GM12878 (cell line): ENCODE measurements around the gene FZR1. TPM values are rescaled to one million over a fixed set of nuclear protein-coding genes. Genes with fewer than 3 reads are reported as not detected.

Experiments used
- ATAC-seq: fragments of 200-7000 bp; cut with Tn5 transposase; 3 replicates; pipeline ENCODE4 v1.9.1; 2020; ENCODE audit warnings: mild to moderate bottlenecking, moderate library complexity
- BruUV-seq: library from RNA; stranded (reverse); fragments of 400-500 nt; replicated peaks from 2 replicates; lab custom pipeline; 2021; lab: Mats Ljungman, UMichigan
- CTCF ChIA-PET: fragments of 300-600 bp; sonication (Branson Sonifier 250); formaldehyde crosslinking; extraction: SDS; loops from one replicate; lab custom pipeline; 2021; ENCODE audit warnings: inconsistent platforms; lab: Yijun Ruan, JAX
- POLR2A ChIA-PET: fragments of 350-600 bp; formaldehyde crosslinking; extraction: SDS; loops from one replicate; lab custom pipeline; 2021; ENCODE audit warnings: inconsistent platforms; lab: Charles Lee
- RAD21 ChIA-PET: fragments of 300-600 bp; sonication (Branson Sonifier 250); formaldehyde crosslinking; loops from one replicate; lab custom pipeline; 2023; ENCODE audit warnings: antibody characterized with exemption; ENCODE audit not compliant: unreplicated experiment; lab: Charles Lee
- SMC1A ChIA-PET: fragments of 300-600 bp; sonication (Branson Sonifier 250); formaldehyde crosslinking; loops from one replicate; lab custom pipeline; 2023; ENCODE audit not compliant: unreplicated experiment, uncharacterized antibody; lab: Charles Lee
- DNase-seq: peaks from one replicate; pipeline ENCODE4 v3.0.0-alpha.2; 2011; ENCODE audit warnings: low read depth, low spot score
- FAIRE-seq: peaks from 3 replicates; lab custom pipeline; 2011; peaks lifted over from hg19 to GRCh38; lab: Jason Lieb, UNC
- H2AFZ ChIP-seq: 2 replicates; pipeline ENCODE4 v1.6.0; 2011; ENCODE audit warnings: low read depth, low read length, control low read depth; ENCODE audit not compliant: control insufficient read depth
- H3K27ac ChIP-seq: 2 replicates; pipeline ENCODE4 v1.5.1; 2011; ENCODE audit warnings: control low read depth; ENCODE audit not compliant: control insufficient read depth, insufficient read depth
- H3K27me3 ChIP-seq, 2 experiments: replicated peaks in 1 of 2; 2 replicates each; pipeline versions ENCODE4 v1.6.0 to v1.6.1; 2011; ENCODE audit warnings: low read length in 1 of 2; ENCODE audit not compliant: control insufficient read depth in 2 of 2, insufficient read depth in 2 of 2
- H3K36me3 ChIP-seq, 2 experiments: 2 replicates each; pipeline ENCODE4 v1.5.1; 2011; ENCODE audit warnings: low read length in 1 of 2; ENCODE audit not compliant: control insufficient read depth in 2 of 2, insufficient read depth in 2 of 2
- H3K4me1 ChIP-seq: 2 replicates; pipeline ENCODE4 v1.6.1; 2011; ENCODE audit warnings: mild to moderate bottlenecking, low read length, moderate library complexity, mixed read lengths; ENCODE audit not compliant: control insufficient read depth, insufficient read depth
- H3K4me2 ChIP-seq: 2 replicates; pipeline ENCODE4 v1.6.0; 2011; ENCODE audit warnings: control low read depth; ENCODE audit not compliant: control insufficient read depth, insufficient read depth
- H3K4me3 ChIP-seq: fragments of 200-600 bp; sonication (generic); 2 replicates; pipeline ENCODE4 v1.5.1; 2016
- H3K79me2 ChIP-seq: 2 replicates; pipeline ENCODE4 v1.6.0; 2011; ENCODE audit warnings: low read length; ENCODE audit not compliant: control insufficient read depth, insufficient read depth
- H3K9ac ChIP-seq: 2 replicates; pipeline ENCODE4 v1.8.0; 2011; ENCODE audit warnings: low read length, control low read depth, mixed read lengths; ENCODE audit not compliant: control insufficient read depth, insufficient read depth
- H3K9me3 ChIP-seq: replicated peaks from 3 replicates; pipeline ENCODE4 v1.5.1; 2011; ENCODE audit warnings: mild to moderate bottlenecking, low read length; ENCODE audit not compliant: control insufficient read depth, insufficient read depth
- H4K20me1 ChIP-seq: 2 replicates; pipeline ENCODE4 v1.6.0; 2011; ENCODE audit not compliant: control insufficient read depth, insufficient read depth
- FOXM1 ChIP-seq: IDR thresholded peaks from 2 replicates; pipeline ENCODE4 v1.6.1; 2012; ENCODE audit warnings: low read depth, mild to moderate bottlenecking, inconsistent platforms, low read length, moderate library complexity
- HDAC6 ChIP-seq: fragments of 200-600 bp; sonication (generic); IDR thresholded peaks from one replicate; pipeline ENCODE4 v1.8.0; 2017; ENCODE audit warnings: antibody characterized with exemption; ENCODE audit not compliant: unreplicated experiment
- KAT2A ChIP-seq: conservative IDR thresholded peaks from 2 replicates; pipeline ENCODE4 v1.6.1; 2011; ENCODE audit warnings: low read depth, low read length; ENCODE audit not compliant: control insufficient read depth
- NR2C1 ChIP-seq: fragments of 450-650 bp; IDR thresholded peaks from 2 replicates; pipeline ENCODE4 v1.6.1; 2017; ENCODE audit warnings: antibody characterized with exemption, mild to moderate bottlenecking, moderate library complexity
- WGBS: methylation state at CpG from one replicate; pipeline ENCODE4 v1.1.6; 2016; ENCODE audit warnings: low lambda C conversion rate; ENCODE audit not compliant: insufficient replicate concordance, insufficient coverage; ENCODE audit errors: missing lambda C conversion rate; 5-methylcytosine and 5-hydroxymethylcytosine counted together
- in situ Hi-C: fragments of 300-500 bp; cut with MboI; formaldehyde crosslinking; loops from 9 replicates; pipeline ENCODE4 v1.14.3; 2018; ENCODE audit warnings: mixed read lengths
- intact Hi-C: fragments of 100-400 bp; cut with micrococcal nuclease; formaldehyde crosslinking; loops from one replicate; pipeline ENCODE4 v1.14.2; 2022; ENCODE audit not compliant: unreplicated experiment
- polyA plus RNA-seq, 11 experiments: library from polyadenylated mRNA; depleted of rRNA in 4 of 11; unstranded in 6 of 11; stranded (reverse) in 5 of 11; fragments of >200 nt; fragmentation: Nextera tagmentation in 4 of 11; fragmentation: Illumina TruSeq in 1 of 11; extraction: Ambion mirVana in 4 of 11; extraction: Trizol in 1 of 11; gene quantifications; 1 replicate in 1 of 11; 2 replicates in 10 of 11; pipeline versions ENCODE4 v1.2.1 to v1.2.3, GENCODE V29; 2011 to 2016; ENCODE audit warnings: inconsistent platforms in 2 of 11, missing spikeins in 2 of 11, low read depth in 1 of 11
- total RNA-seq, 4 experiments: library from RNA; depleted of rRNA in 3 of 4; stranded (reverse); fragments of >200 nt in 3 of 4; fragmentation: Illumina TruSeq in 1 of 4; extraction: Trizol in 1 of 4; gene quantifications; 2 replicates each; pipeline versions ENCODE4 v1.2.1 to v1.2.3, GENCODE V29; 2013 to 2021
- TF ChIP-seq, protein P1 (sequence below): IDR thresholded peaks from 2 replicates; pipeline ENCODE4 v1.6.1; 2011; ENCODE audit warnings: borderline replicate concordance, low read depth, mild to moderate bottlenecking, moderate library complexity, mixed read lengths, low read length; ENCODE audit not compliant: insufficient read depth; ENCODE audit errors: extremely low read length
- TF ChIP-seq, protein P2 (sequence below): fragments of 450-650 bp; IDR thresholded peaks from 2 replicates; pipeline ENCODE4 v1.6.1; 2017; ENCODE audit warnings: antibody characterized with exemption, mild to moderate bottlenecking, moderate library complexity

The FZR1 gene
- total and polyA plus RNA-seq, 10 of the 15 experiments (the other 5 are each of a cell fraction or from before 2014, with no cell fraction given) = 0.11 to 44.2 (median 29.3) TPM

DNA sequence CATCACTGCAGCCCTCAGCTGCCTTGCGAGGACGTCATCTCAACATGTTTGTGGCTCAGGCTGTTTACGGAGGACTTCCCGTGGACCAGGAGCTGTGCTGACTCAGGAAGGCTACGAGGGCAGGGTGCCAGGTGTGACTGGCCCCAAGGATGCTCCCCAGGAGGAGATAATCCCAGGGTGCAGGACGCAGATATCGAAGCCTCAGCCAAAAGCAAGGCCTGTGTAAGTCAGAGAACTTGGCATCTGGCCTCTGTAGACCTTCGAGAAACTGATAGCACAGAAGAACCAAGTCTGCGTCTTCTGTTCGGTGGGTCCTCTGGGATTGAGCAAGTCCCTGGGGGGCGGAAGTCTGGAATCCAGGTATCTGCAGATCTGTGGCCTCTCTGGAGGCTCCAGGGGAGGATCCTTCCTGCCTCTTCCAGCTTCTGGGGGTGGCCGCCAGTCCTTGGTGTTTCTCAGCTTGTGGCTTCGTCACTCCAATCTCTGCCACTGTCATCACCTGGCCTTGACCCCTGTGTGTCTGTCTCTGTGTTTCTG, 3.0 kb upstream of the FZR1 start:
- no peaks in the 10 kb centered on the region for H4K20me1 ChIP-seq
- in situ Hi-C loops = no loop called here
- no peaks in the 10 kb centered on the region for H3K27me3 ChIP-seq
- intact Hi-C loops = no loop called here
- H3K4me1 ChIP-seq = peaks cover 5% of the 10 kb centered on the region
- no peak for FAIRE-seq
- no peak overlapping the region for H2AFZ ChIP-seq
- peaks cover 35% of the 10 kb centered on the region for H3K79me2 ChIP-seq
- no peak overlapping the region for H3K4me2 ChIP-seq
- ATAC-seq = no peak
- BruUV-seq = no TSS peak
- ChIA-PET POLR2A (interaction anchor here (0.5 to 1.2 kb wide), 2 partner anchors 207 to 306 kb away, joined by 3 read pairs; no protein-coding TSS in a partner anchor), RAD21 (no interaction called here), SMC1A (no interaction called here), CTCF (interaction anchor here (0.6 kb wide), 1 partner anchor 655 kb away, joined by 4 read pairs; no protein-coding TSS in a partner anchor)
- 81% methylated on average over 13 of the region's 13 CpGs for WGBS
- no peak overlapping the region for H3K9ac ChIP-seq
- TF ChIP-seq HDAC6 (no peak), KAT2A (no peak), NR2C1 (no peak), FOXM1 (no peak)
- TF ChIP-seq, protein P1, sequence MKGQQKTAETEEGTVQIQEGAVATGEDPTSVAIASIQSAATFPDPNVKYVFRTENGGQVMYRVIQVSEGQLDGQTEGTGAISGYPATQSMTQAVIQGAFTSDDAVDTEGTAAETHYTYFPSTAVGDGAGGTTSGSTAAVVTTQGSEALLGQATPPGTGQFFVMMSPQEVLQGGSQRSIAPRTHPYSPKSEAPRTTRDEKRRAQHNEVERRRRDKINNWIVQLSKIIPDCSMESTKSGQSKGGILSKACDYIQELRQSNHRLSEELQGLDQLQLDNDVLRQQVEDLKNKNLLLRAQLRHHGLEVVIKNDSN = no peak
- TF ChIP-seq, protein P2, sequence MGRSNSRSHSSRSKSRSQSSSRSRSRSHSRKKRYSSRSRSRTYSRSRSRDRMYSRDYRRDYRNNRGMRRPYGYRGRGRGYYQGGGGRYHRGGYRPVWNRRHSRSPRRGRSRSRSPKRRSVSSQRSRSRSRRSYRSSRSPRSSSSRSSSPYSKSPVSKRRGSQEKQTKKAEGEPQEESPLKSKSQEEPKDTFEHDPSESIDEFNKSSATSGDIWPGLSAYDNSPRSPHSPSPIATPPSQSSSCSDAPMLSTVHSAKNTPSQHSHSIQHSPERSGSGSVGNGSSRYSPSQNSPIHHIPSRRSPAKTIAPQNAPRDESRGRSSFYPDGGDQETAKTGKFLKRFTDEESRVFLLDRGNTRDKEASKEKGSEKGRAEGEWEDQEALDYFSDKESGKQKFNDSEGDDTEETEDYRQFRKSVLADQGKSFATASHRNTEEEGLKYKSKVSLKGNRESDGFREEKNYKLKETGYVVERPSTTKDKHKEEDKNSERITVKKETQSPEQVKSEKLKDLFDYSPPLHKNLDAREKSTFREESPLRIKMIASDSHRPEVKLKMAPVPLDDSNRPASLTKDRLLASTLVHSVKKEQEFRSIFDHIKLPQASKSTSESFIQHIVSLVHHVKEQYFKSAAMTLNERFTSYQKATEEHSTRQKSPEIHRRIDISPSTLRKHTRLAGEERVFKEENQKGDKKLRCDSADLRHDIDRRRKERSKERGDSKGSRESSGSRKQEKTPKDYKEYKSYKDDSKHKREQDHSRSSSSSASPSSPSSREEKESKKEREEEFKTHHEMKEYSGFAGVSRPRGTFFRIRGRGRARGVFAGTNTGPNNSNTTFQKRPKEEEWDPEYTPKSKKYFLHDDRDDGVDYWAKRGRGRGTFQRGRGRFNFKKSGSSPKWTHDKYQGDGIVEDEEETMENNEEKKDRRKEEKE = no peak
- no peaks in the 10 kb centered on the region for H3K9me3 ChIP-seq
- H3K36me3 ChIP-seq = no peaks in the 10 kb centered on the region
- no peak overlapping the region for H3K27ac ChIP-seq
- DNase-seq = no peak
- H3K4me3 ChIP-seq = no peak overlapping the region
